ENCODE results near the gene ASIC2. TPM values are rescaled to one million over a fixed set of nuclear protein-coding genes. Genes with fewer than 3 reads are reported as not detected.

The ASIC2 gene
- total RNA-seq, 1 experiment from 2014 or later: 4.1 TPM

DNA sequence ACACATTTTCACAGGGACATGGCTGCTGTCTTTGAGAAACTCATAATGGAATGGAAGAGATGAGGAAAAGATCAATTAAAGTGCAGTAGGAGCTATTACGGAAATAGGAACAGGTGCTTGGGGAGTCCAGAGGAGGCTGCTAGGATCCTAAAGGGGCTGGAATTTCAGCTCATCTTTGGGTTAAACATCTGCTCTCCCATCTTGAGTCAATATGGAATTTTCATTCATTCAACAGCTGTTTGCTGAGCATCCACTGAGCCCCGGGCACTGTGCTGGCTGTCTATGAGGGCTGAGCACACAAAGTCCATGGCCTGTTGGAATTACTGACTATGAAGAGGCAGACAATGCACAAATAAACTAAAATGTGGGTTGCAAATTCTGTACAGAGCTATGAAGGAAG is 47.9 kb downstream of the ASIC2 start:
- Histone ChIP-seq H3K27me3 (ENCODE audit: control insufficient read depth, insufficient read depth, low read length) (no peaks in the 10 kb centered on the region), H3K27ac (ENCODE audit: low read length) (no peak overlapping the region), H3K9me3 (ENCODE audit: control insufficient read depth, insufficient read depth, low read depth, low read length) (no peaks in the 10 kb centered on the region), H3K4me1 (ENCODE audit: control insufficient read depth, insufficient read depth, low read length) (peaks cover 6% of the 10 kb centered on the region), H3K36me3 (ENCODE audit: control insufficient read depth, insufficient read depth, low read length) (no peaks in the 10 kb centered on the region), H3K4me3 (ENCODE audit: low read depth in 2 of 2, low read length in 2 of 2) (no peak overlapping the region)
- ATAC-seq: no peak
- ChIA-PET POLR2A (no interaction called here), CTCF (interaction anchor here (0.7 kb wide), 1 partner anchor 586 kb away, joined by 3 read pairs; no protein-coding TSS in a partner anchor)
- BruUV-seq (replicated peaks): no TSS peak
- in situ Hi-C loops (cut with HindIII; ENCODE audit: low pct_unique_long_range_greater_than_20kb, low sequenced_read_pairs) (no loop called here), intact Hi-C loops (cut with micrococcal nuclease; ENCODE audit: unreplicated experiment) (no loop called here)
- no peak for DNase-seq (ENCODE audit: low read depth, low spot score)
- TF ChIP-seq TCF7L2 (IDR thresholded peaks at IDR 0.05; ENCODE audit: low read depth, low read length) (no peak), POLR2AphosphoS5 (IDR thresholded peaks at IDR 0.05; ENCODE audit: low read depth, low read length) (no peak), SIN3A (IDR thresholded peaks at IDR 0.05; ENCODE audit: borderline replicate concordance, insufficient read depth, low read depth, low read length) (no peak)
- TF ChIP-seq, protein P1, sequence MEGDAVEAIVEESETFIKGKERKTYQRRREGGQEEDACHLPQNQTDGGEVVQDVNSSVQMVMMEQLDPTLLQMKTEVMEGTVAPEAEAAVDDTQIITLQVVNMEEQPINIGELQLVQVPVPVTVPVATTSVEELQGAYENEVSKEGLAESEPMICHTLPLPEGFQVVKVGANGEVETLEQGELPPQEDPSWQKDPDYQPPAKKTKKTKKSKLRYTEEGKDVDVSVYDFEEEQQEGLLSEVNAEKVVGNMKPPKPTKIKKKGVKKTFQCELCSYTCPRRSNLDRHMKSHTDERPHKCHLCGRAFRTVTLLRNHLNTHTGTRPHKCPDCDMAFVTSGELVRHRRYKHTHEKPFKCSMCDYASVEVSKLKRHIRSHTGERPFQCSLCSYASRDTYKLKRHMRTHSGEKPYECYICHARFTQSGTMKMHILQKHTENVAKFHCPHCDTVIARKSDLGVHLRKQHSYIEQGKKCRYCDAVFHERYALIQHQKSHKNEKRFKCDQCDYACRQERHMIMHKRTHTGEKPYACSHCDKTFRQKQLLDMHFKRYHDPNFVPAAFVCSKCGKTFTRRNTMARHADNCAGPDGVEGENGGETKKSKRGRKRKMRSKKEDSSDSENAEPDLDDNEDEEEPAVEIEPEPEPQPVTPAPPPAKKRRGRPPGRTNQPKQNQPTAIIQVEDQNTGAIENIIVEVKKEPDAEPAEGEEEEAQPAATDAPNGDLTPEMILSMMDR (IDR thresholded peaks at IDR 0.05): no peak
- TF ChIP-seq, protein P2, sequence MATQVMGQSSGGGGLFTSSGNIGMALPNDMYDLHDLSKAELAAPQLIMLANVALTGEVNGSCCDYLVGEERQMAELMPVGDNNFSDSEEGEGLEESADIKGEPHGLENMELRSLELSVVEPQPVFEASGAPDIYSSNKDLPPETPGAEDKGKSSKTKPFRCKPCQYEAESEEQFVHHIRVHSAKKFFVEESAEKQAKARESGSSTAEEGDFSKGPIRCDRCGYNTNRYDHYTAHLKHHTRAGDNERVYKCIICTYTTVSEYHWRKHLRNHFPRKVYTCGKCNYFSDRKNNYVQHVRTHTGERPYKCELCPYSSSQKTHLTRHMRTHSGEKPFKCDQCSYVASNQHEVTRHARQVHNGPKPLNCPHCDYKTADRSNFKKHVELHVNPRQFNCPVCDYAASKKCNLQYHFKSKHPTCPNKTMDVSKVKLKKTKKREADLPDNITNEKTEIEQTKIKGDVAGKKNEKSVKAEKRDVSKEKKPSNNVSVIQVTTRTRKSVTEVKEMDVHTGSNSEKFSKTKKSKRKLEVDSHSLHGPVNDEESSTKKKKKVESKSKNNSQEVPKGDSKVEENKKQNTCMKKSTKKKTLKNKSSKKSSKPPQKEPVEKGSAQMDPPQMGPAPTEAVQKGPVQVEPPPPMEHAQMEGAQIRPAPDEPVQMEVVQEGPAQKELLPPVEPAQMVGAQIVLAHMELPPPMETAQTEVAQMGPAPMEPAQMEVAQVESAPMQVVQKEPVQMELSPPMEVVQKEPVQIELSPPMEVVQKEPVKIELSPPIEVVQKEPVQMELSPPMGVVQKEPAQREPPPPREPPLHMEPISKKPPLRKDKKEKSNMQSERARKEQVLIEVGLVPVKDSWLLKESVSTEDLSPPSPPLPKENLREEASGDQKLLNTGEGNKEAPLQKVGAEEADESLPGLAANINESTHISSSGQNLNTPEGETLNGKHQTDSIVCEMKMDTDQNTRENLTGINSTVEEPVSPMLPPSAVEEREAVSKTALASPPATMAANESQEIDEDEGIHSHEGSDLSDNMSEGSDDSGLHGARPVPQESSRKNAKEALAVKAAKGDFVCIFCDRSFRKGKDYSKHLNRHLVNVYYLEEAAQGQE (IDR thresholded peaks at IDR 0.05; ENCODE audit: insufficient read depth in 1 of 2, low read depth in 2 of 2, low read length in 1 of 2): no peak

DNA sequence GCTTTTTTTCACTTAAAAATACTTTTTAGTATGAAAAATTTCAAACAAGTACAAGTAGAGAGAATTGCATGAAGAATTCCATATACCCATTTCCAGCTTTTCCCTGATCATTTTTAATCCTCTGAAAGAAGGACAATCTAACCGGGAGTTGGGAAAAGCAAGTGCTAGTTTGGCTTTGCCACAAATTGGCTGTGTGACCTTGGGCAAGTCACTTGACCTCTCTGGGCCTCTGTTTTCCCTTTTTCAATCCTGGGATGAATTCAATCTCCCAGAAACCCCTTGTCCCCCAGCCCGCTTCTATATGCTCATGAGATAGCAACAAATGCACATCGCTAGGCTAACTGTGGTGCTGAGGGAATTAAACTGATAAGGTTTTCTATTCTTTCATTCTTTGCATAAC is 49.4 kb downstream of the ASIC2 start:
- Histone ChIP-seq H3K27me3 (ENCODE audit: control insufficient read depth, insufficient read depth, low read length) (no peaks in the 10 kb centered on the region), H3K4me3 (ENCODE audit: low read depth in 2 of 2, low read length in 2 of 2) (no peak overlapping the region), H3K36me3 (ENCODE audit: control insufficient read depth, insufficient read depth, low read length) (no peaks in the 10 kb centered on the region), H3K4me1 (ENCODE audit: control insufficient read depth, insufficient read depth, low read length) (peaks cover 8% of the 10 kb centered on the region), H3K27ac (ENCODE audit: low read length) (no peak overlapping the region), H3K9me3 (ENCODE audit: control insufficient read depth, insufficient read depth, low read depth, low read length) (no peaks in the 10 kb centered on the region)
- BruUV-seq (replicated peaks): no TSS peak
- TF ChIP-seq, protein P2 (IDR thresholded peaks at IDR 0.05; ENCODE audit: insufficient read depth in 1 of 2, low read depth in 2 of 2, low read length in 1 of 2): no peak
- TF ChIP-seq SIN3A (IDR thresholded peaks at IDR 0.05; ENCODE audit: borderline replicate concordance, insufficient read depth, low read depth, low read length) (no peak), POLR2AphosphoS5 (IDR thresholded peaks at IDR 0.05; ENCODE audit: low read depth, low read length) (no peak), TCF7L2 (IDR thresholded peaks at IDR 0.05; ENCODE audit: low read depth, low read length) (no peak)
- TF ChIP-seq, protein P1 (IDR thresholded peaks at IDR 0.05): no peak
- DNase-seq (ENCODE audit: low read depth, low spot score): no peak
- ChIA-PET CTCF (no interaction called here), POLR2A (interaction anchor here (0.7 kb wide), 1 partner anchor 1503 kb away, joined by 3 read pairs; no protein-coding TSS in a partner anchor)
- no peak for ATAC-seq
- in situ Hi-C loops (cut with HindIII; ENCODE audit: low pct_unique_long_range_greater_than_20kb, low sequenced_read_pairs) (no loop called here), intact Hi-C loops (cut with micrococcal nuclease; ENCODE audit: unreplicated experiment) (no loop called here)

Data from Panc1 (cell line).